Astrocyte of the spinal cord (primary cell): ENCODE data around the gene THEM4.

ENCODE experiments used
- DNase-seq: peaks from one replicate; pipeline ENCODE4 v3.0.0; 2011; ENCODE audit warnings: low read depth, low spot score
- H3K4me3 ChIP-seq: 2 replicates; pipeline ENCODE4 v1.5.1; 2011; ENCODE audit warnings: low read depth, mild to moderate bottlenecking, low read length, moderate library complexity
- CTCF ChIP-seq: IDR thresholded peaks from 2 replicates; pipeline ENCODE4 v1.5.1; 2012; ENCODE audit warnings: low read depth, mild to moderate bottlenecking, low read length, inconsistent platforms
- in situ Hi-C: cut with HindIII; loops from 2 replicates; pipeline ENCODE4 v1.10.0; 2017; ENCODE audit warnings: low sequenced_read_pairs

The THEM4 gene

GRCh38 chr1:151944126-151944856, 35.0 kb upstream of the THEM4 start:
- no peak overlapping the region for H3K4me3 ChIP-seq
- DNase-seq = no peak
- TF ChIP-seq CTCF = no peak
- in situ Hi-C loops = no loop called here

GRCh38 chr1:151943591-151943990, 34.3 kb upstream of the THEM4 start:
- no peak overlapping the region for H3K4me3 ChIP-seq
- DNase-seq = no peak
- TF ChIP-seq CTCF = no peak
- in situ Hi-C loops = no loop called here

- TF ChIP-seq CTCF = no peak
- no peak for DNase-seq
- H3K4me3 ChIP-seq = no peak overlapping the region
- in situ Hi-C loops = no loop called here
These were observed 33.6 kb upstream of the THEM4 start for GRCh38 chr1:151942882-151943281.

- no peak overlapping the region for H3K4me3 ChIP-seq
- in situ Hi-C loops = no loop called here
- TF ChIP-seq CTCF = no peak
- no peak for DNase-seq
These were observed 31.2 kb upstream of the THEM4 start for GRCh38 chr1:151940541-151940940.

- TF ChIP-seq CTCF = no peak
- in situ Hi-C loops = no loop called here
- H3K4me3 ChIP-seq = no peak overlapping the region
- no peak for DNase-seq
These were observed 30.5 kb upstream of the THEM4 start for GRCh38 chr1:151939779-151940178.

GRCh38 chr1:151939141-151939540, 29.8 kb upstream of the THEM4 start:
- no peak overlapping the region for H3K4me3 ChIP-seq
- TF ChIP-seq CTCF = no peak
- in situ Hi-C loops = no loop called here
- DNase-seq = no peak
